OCI-LY7 (cell line): ENCODE results near the gene ANKRD34B. TPM values are rescaled to one million over a fixed set of nuclear protein-coding genes. Genes with fewer than 3 reads are reported as not detected.

ENCODE experiments used
- BruUV-seq: library from RNA; stranded (reverse); fragments of 400-500 nt; replicated peaks from 2 replicates; lab custom pipeline; 2021; lab: Mats Ljungman, UMichigan
- CTCF ChIA-PET: fragments of 300-600 bp; sonication (Branson Sonifier 250); formaldehyde crosslinking; loops from one replicate; lab custom pipeline; 2022; ENCODE audit warnings: antibody characterized with exemption; ENCODE audit not compliant: unreplicated experiment; lab: Charles Lee
- POLR2A ChIA-PET: fragments of 300-600 bp; sonication (Branson Sonifier 250); formaldehyde crosslinking; loops from one replicate; lab custom pipeline; 2022; ENCODE audit warnings: antibody characterized with exemption; lab: Charles Lee
- DNase-seq: peaks from one replicate; pipeline ENCODE4 v3.0.0-alpha.2; 2015; ENCODE audit warnings: low spot score
- H2AFZ ChIP-seq: fragments of 200-600 bp; sonication (generic), shearing (Covaris generic); 2 replicates; pipeline ENCODE4 v1.6.1; 2014; ENCODE audit warnings: mild to moderate bottlenecking, antibody characterized with exemption, low read length, moderate library complexity
- H3K27ac ChIP-seq: fragments of 200-600 bp; sonication (generic); 2 replicates; pipeline ENCODE4 v1.5.1; 2014; ENCODE audit warnings: mixed run types, low read depth, mild to moderate bottlenecking, moderate library complexity, low read length, inconsistent platforms; ENCODE audit not compliant: poor library complexity, severe bottlenecking
- H3K36me3 ChIP-seq: fragments of 200-600 bp; sonication (generic); 2 replicates; pipeline ENCODE4 v1.6.1; 2014; ENCODE audit warnings: mild to moderate bottlenecking, antibody characterized with exemption, low read length, moderate library complexity, mixed read lengths; ENCODE audit not compliant: insufficient read depth
- H3K4me1 ChIP-seq: fragments of 200-600 bp; sonication (generic); 2 replicates; pipeline ENCODE4 v1.5.1; 2014; ENCODE audit warnings: mild to moderate bottlenecking, low read length; ENCODE audit not compliant: insufficient read depth, poor library complexity, severe bottlenecking
- H3K4me2 ChIP-seq: fragments of 200-600 bp; sonication (generic); 2 replicates; pipeline ENCODE4 v1.6.1; 2014; ENCODE audit warnings: mild to moderate bottlenecking, low read length
- H3K4me3 ChIP-seq: fragments of 200-600 bp; sonication (generic); 2 replicates; pipeline ENCODE4 v1.5.1; 2014; ENCODE audit warnings: mild to moderate bottlenecking, low read depth, low read length; ENCODE audit not compliant: poor library complexity, severe bottlenecking
- H3K79me2 ChIP-seq: fragments of 200-600 bp; sonication (generic); 2 replicates; pipeline ENCODE4 v1.6.1; 2016; ENCODE audit warnings: low read depth, mild to moderate bottlenecking, low read length, moderate library complexity, mixed read lengths; ENCODE audit not compliant: insufficient read depth
- H3K9me2 ChIP-seq: fragments of 200-600 bp; sonication (generic); 2 replicates; pipeline ENCODE4 v1.6.1; 2016; ENCODE audit warnings: mild to moderate bottlenecking, low read length, mixed read lengths; ENCODE audit not compliant: insufficient read depth
- H3K9me3 ChIP-seq: fragments of 200-600 bp; sonication (generic); 2 replicates; pipeline ENCODE4 v1.6.1; 2014; ENCODE audit warnings: mild to moderate bottlenecking, mixed run types, low read length, mixed read lengths
- H4K20me1 ChIP-seq: fragments of 200-600 bp; sonication (generic); 2 replicates; pipeline ENCODE4 v1.6.1; 2014; ENCODE audit warnings: mild to moderate bottlenecking, antibody characterized with exemption, low read length, moderate library complexity, mixed read lengths; ENCODE audit not compliant: insufficient read depth
- EZH2phosphoT487 ChIP-seq: fragments of 200-600 bp; sonication (generic); IDR thresholded peaks from 2 replicates; pipeline ENCODE4 v1.6.1; 2018; ENCODE audit warnings: low read depth, borderline replicate concordance, mild to moderate bottlenecking, mixed run types, antibody characterized with exemption, low read length, moderate library complexity, mixed read lengths
- intact Hi-C: fragments of 100-400 bp; cut with micrococcal nuclease; formaldehyde crosslinking; loops from one replicate; pipeline ENCODE4 v1.10.0; 2022; ENCODE audit not compliant: unreplicated experiment
- total RNA-seq, 2 experiments: library from RNA; depleted of rRNA in 1 of 2; stranded (reverse); fragments of >200 nt in 1 of 2; shearing (Covaris generic) in 1 of 2; gene quantifications; 2 replicates each; pipeline ENCODE4 v1.2.3, GENCODE V29; 2014 to 2022
- TF ChIP-seq, protein P1 (sequence below): fragments of 200-600 bp; sonication (generic); conservative IDR thresholded peaks from 2 replicates; pipeline ENCODE4 v1.5.1; 2014; ENCODE audit warnings: mild to moderate bottlenecking, antibody characterized with exemption, low read length, moderate library complexity, mixed read lengths

Gene ANKRD34B
- total RNA-seq, 2 experiments from 2014 or later = not detected

DNA sequence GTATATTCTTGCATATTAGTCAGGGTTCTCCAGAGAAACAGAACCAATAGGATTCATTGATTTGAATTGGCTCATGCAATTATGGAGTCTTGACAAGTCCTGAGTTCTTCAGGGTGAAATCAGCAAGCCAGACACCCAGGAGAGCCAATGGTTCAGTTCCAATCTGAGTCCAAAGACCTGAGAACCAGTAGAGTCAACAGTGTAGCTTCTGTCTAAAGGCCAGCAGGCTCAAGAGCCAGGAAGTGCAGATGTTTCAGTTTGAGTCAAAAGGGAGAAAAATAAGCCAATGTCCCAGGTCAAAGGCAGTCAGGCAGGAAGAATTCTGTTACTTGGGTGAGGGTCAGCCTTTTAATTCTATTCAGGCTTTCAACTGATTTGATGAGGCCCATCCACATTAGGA is 37.8 kb upstream of the ANKRD34B start:
- H3K4me3 ChIP-seq = no peak overlapping the region
- H3K4me1 ChIP-seq = peaks cover 3% of the 10 kb centered on the region
- no peaks in the 10 kb centered on the region for H3K79me2 ChIP-seq
- no peak for DNase-seq
- intact Hi-C loops = no loop called here
- H2AFZ ChIP-seq = no peak overlapping the region
- H3K27ac ChIP-seq = no peak overlapping the region
- H3K9me2 ChIP-seq = no peaks in the 10 kb centered on the region
- no peaks in the 10 kb centered on the region for H3K36me3 ChIP-seq
- BruUV-seq = no TSS peak
- no peaks in the 10 kb centered on the region for H4K20me1 ChIP-seq
- no peak overlapping the region for H3K4me2 ChIP-seq
- peaks cover 11% of the 10 kb centered on the region; the same call in 1 of the 2 replicates for H3K9me3 ChIP-seq
- TF ChIP-seq, protein P1, sequence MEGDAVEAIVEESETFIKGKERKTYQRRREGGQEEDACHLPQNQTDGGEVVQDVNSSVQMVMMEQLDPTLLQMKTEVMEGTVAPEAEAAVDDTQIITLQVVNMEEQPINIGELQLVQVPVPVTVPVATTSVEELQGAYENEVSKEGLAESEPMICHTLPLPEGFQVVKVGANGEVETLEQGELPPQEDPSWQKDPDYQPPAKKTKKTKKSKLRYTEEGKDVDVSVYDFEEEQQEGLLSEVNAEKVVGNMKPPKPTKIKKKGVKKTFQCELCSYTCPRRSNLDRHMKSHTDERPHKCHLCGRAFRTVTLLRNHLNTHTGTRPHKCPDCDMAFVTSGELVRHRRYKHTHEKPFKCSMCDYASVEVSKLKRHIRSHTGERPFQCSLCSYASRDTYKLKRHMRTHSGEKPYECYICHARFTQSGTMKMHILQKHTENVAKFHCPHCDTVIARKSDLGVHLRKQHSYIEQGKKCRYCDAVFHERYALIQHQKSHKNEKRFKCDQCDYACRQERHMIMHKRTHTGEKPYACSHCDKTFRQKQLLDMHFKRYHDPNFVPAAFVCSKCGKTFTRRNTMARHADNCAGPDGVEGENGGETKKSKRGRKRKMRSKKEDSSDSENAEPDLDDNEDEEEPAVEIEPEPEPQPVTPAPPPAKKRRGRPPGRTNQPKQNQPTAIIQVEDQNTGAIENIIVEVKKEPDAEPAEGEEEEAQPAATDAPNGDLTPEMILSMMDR = no peak
- no peak for TF ChIP-seq EZH2phosphoT487
- CTCF ChIA-PET = no interaction called here
- POLR2A ChIA-PET = interaction anchor here (0.7 kb wide), 1 partner anchor 287 kb away, joined by 3 read pairs; no protein-coding TSS in a partner anchor

DNA sequence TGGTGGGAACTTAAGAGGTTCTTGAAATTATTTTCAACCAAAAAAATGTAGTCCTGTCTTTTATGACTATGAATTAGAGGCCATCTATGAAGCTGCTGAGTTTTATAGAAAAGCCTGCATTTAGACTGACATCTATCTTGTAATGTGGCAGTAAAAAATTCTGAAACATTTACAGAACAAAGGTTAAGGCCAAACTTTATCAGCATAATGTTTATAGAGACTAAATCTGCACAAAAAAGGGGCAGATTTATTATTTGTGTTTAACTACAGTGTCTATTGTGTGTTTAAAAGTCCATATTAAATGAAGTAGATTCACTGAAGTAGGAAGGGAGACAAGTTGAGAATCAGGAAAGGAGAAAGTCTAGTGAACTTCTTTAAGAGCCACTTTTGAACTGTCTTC is 37.3 kb upstream of the ANKRD34B start:
- Histone ChIP-seq H3K4me1 (peaks cover 3% of the 10 kb centered on the region), H3K4me3 (no peak overlapping the region), H3K9me2 (no peaks in the 10 kb centered on the region), H4K20me1 (no peaks in the 10 kb centered on the region), H3K4me2 (no peak overlapping the region), H3K9me3 (peaks cover 11% of the 10 kb centered on the region; the same call in 1 of the 2 replicates), H2AFZ (no peak overlapping the region), H3K36me3 (no peaks in the 10 kb centered on the region), H3K79me2 (no peaks in the 10 kb centered on the region), H3K27ac (no peak overlapping the region)
- CTCF ChIA-PET = no interaction called here
- no peak for TF ChIP-seq EZH2phosphoT487
- TF ChIP-seq, protein P1 = no peak
- BruUV-seq = no TSS peak
- DNase-seq = no peak
- POLR2A ChIA-PET = no interaction called here
- intact Hi-C loops = no loop called here

DNA sequence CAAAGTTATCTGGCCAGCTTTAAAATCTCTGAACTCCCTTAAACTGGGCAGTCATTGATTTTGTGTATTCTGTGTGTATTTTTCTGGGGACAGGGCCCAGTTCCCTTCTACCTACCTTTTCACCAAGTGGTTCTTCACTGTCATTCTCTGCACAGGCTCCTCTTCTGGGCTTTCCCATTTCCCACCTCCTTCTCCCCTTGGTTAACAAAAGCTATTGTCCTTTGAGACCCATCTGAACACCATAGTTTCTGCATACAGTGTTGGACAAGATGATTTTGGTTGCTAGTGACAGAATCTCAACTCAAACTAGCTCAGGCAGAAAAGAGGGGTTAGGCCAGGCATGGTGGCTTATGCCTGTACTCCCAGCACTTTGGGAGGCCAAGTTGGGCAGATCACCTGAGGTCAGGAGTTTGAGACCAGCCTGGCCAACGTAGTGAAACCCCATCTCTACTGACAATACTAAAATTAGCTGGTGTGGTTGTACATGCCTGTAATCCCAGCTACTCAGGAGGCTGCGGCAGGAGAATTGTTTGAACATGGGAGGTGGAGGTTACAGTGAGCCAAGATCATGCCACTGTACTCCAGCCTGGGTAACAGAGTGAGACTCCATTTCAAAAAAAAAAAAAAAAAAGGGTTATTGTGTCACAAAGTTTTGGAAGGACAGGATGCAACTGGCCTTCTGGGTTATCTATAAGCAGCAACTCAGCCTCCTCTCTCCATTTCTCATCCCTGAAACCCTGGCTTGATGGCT is 31.0 kb upstream of the ANKRD34B start:
- H3K9me3 ChIP-seq = no peaks in the 10 kb centered on the region
- no peak overlapping the region for H3K27ac ChIP-seq
- TF ChIP-seq, protein P1 = no peak
- TF ChIP-seq EZH2phosphoT487 = no peak
- no peaks in the 10 kb centered on the region for H3K9me2 ChIP-seq
- H3K4me3 ChIP-seq = no peak overlapping the region
- H3K79me2 ChIP-seq = no peaks in the 10 kb centered on the region
- intact Hi-C loops = no loop called here
- DNase-seq = no peak
- POLR2A ChIA-PET = interaction anchor here (0.7 kb wide), 1 partner anchor 1658 kb away, joined by 3 read pairs; no protein-coding TSS in a partner anchor
- no peak overlapping the region for H3K4me2 ChIP-seq
- BruUV-seq = no TSS peak
- H4K20me1 ChIP-seq = no peaks in the 10 kb centered on the region
- CTCF ChIA-PET = no interaction called here
- no peaks in the 10 kb centered on the region for H3K36me3 ChIP-seq
- H2AFZ ChIP-seq = no peak overlapping the region
- H3K4me1 ChIP-seq = no peaks in the 10 kb centered on the region
